H9 (cell line): ENCODE measurements around the gene PLEKHA7. TPM values are rescaled to one million over a fixed set of nuclear protein-coding genes. Genes with fewer than 3 reads are reported as not detected.

ENCODE experiments used
- DNase-seq: peaks from one replicate; pipeline ENCODE4 v3.0.0-alpha.2; 2017
- H2AFZ ChIP-seq: one replicate; pipeline ENCODE4 v1.6.1; 2013; ENCODE audit warnings: mild to moderate bottlenecking, low read length, control low read depth, moderate library complexity
- H2AK5ac ChIP-seq: 2 replicates; pipeline ENCODE4 v1.6.1; 2013; ENCODE audit warnings: low read length, control low read depth, mixed read lengths; ENCODE audit not compliant: insufficient read length
- H2BK120ac ChIP-seq: one replicate; pipeline ENCODE4 v1.6.1; 2013; ENCODE audit warnings: low read depth, mild to moderate bottlenecking, low read length, control low read depth, inconsistent platforms; ENCODE audit not compliant: poor library complexity, severe bottlenecking
- H2BK12ac ChIP-seq: 2 replicates; pipeline ENCODE4 v1.6.1; 2013; ENCODE audit warnings: low read length, control low read depth, mixed read lengths, low read depth; ENCODE audit not compliant: insufficient read length
- H2BK15ac ChIP-seq: 2 replicates; pipeline ENCODE4 v1.6.1; 2013; ENCODE audit warnings: low read depth, low read length, control low read depth
- H2BK20ac ChIP-seq: one replicate; pipeline ENCODE4 v1.6.1; 2013; ENCODE audit warnings: low read depth, mild to moderate bottlenecking, low read length, control low read depth, inconsistent platforms; ENCODE audit not compliant: poor library complexity, severe bottlenecking
- H2BK5ac ChIP-seq: 2 replicates; pipeline ENCODE4 v1.6.1; 2013; ENCODE audit warnings: low read length, control low read depth, mixed read lengths; ENCODE audit not compliant: insufficient read length
- H3K14ac ChIP-seq: 2 replicates; pipeline ENCODE4 v1.6.1; 2013; ENCODE audit warnings: low read length, control low read depth; ENCODE audit not compliant: insufficient read depth
- H3K18ac ChIP-seq: 2 replicates; pipeline ENCODE4 v1.6.1; 2013; ENCODE audit warnings: low read depth, mild to moderate bottlenecking, mixed read lengths, low read length, control low read depth; ENCODE audit not compliant: insufficient read length
- H3K23ac ChIP-seq: 2 replicates; pipeline ENCODE4 v1.6.1; 2013; ENCODE audit warnings: low read length, control low read depth, mixed read lengths, low read depth; ENCODE audit not compliant: insufficient read length
- H3K23me2 ChIP-seq: 2 replicates; pipeline ENCODE4 v1.6.1; 2013; ENCODE audit warnings: low read depth, mild to moderate bottlenecking, mixed read lengths, low read length, control low read depth; ENCODE audit not compliant: insufficient read length, poor library complexity, severe bottlenecking
- H3K27ac ChIP-seq: 2 replicates; pipeline ENCODE4 v1.5.1; 2013; ENCODE audit warnings: low read length, control low read depth, mixed read lengths, low read depth; ENCODE audit not compliant: insufficient read length
- H3K27me3 ChIP-seq: 2 replicates; pipeline ENCODE4 v1.6.1; 2013; ENCODE audit warnings: low read length, control low read depth, inconsistent platforms; ENCODE audit not compliant: insufficient read depth
- H3K4ac ChIP-seq: 2 replicates; pipeline ENCODE4 v1.6.1; 2013; ENCODE audit warnings: low read depth, mild to moderate bottlenecking, control low read depth, inconsistent platforms, low read length, moderate library complexity
- H3K4me1 ChIP-seq: 2 replicates; pipeline ENCODE4 v1.6.1; 2013; ENCODE audit warnings: low read length, control low read depth, inconsistent platforms; ENCODE audit not compliant: insufficient read depth
- H3K4me2 ChIP-seq: 2 replicates; pipeline ENCODE4 v1.6.1; 2013; ENCODE audit warnings: low read length, control low read depth, mixed read lengths; ENCODE audit not compliant: insufficient read length, insufficient read depth
- H3K56ac ChIP-seq: 2 replicates; pipeline ENCODE4 v1.6.1; 2013; ENCODE audit warnings: low read depth, mild to moderate bottlenecking, mixed read lengths, low read length, control low read depth; ENCODE audit not compliant: insufficient read length
- H3K79me1 ChIP-seq: 2 replicates; pipeline ENCODE4 v1.6.1; 2013; ENCODE audit warnings: low read depth, mild to moderate bottlenecking, moderate library complexity, low read length, control low read depth, inconsistent platforms; ENCODE audit not compliant: insufficient read depth, poor library complexity, severe bottlenecking
- H3K79me2 ChIP-seq: 2 replicates; pipeline ENCODE4 v1.6.1; 2013; ENCODE audit warnings: low read length, control low read depth, inconsistent platforms; ENCODE audit not compliant: insufficient read depth
- H3K9ac ChIP-seq: 2 replicates; pipeline ENCODE4 v1.6.1; 2013; ENCODE audit warnings: low read length, control low read depth, mixed read lengths; ENCODE audit not compliant: insufficient read length; ENCODE audit errors: extremely low read depth
- H3K9me3 ChIP-seq: one replicate; pipeline ENCODE4 v1.6.1; 2013; ENCODE audit warnings: low read depth, low read length, inconsistent platforms; ENCODE audit not compliant: control insufficient read depth
- H3T11ph ChIP-seq: one replicate; pipeline ENCODE4 v1.6.1; 2013; ENCODE audit warnings: mild to moderate bottlenecking, low read length, control low read depth, inconsistent platforms
- H4K20me1 ChIP-seq: one replicate; pipeline ENCODE4 v1.6.1; 2013; ENCODE audit not compliant: control insufficient read depth, insufficient read length, insufficient read depth
- H4K5ac ChIP-seq: 2 replicates; pipeline ENCODE4 v1.6.1; 2013; ENCODE audit warnings: low read depth, mild to moderate bottlenecking, mixed read lengths, low read length, control low read depth; ENCODE audit not compliant: insufficient read length
- H4K8ac ChIP-seq: replicated peaks from 2 replicates; pipeline ENCODE4 v1.6.1; 2013; ENCODE audit warnings: low read length, control low read depth, mixed read lengths, low read depth; ENCODE audit not compliant: insufficient read length
- H4K91ac ChIP-seq: 2 replicates; pipeline ENCODE4 v1.6.1; 2013; ENCODE audit warnings: low read depth, mild to moderate bottlenecking, moderate library complexity, mixed read lengths, low read length, control low read depth; ENCODE audit not compliant: insufficient read length
- H3K27ac Mint-ChIP-seq, 3 experiments: 2 replicates in 2 of 3; 3 replicates in 1 of 3; pipeline ENCODE4 v1.8.0; 2020 to 2021; ENCODE audit warnings: mixed read lengths in 3 of 3, mild to moderate bottlenecking in 1 of 3, moderate library complexity in 1 of 3
- H3K27me3 Mint-ChIP-seq: 2 replicates; pipeline ENCODE4 v1.8.0; 2021; ENCODE audit warnings: low read depth, mild to moderate bottlenecking, moderate library complexity, mixed read lengths
- H3K36me3 Mint-ChIP-seq, 3 experiments: 2 replicates in 2 of 3; 3 replicates in 1 of 3; pipeline ENCODE4 v1.8.0; 2020 to 2021; ENCODE audit warnings: low read depth in 3 of 3, mixed read lengths in 3 of 3; ENCODE audit not compliant: insufficient read depth in 1 of 3
- H3K4me1 Mint-ChIP-seq, 2 experiments: 2 replicates each; pipeline ENCODE4 v1.8.0; 2020; ENCODE audit warnings: mixed read lengths in 2 of 2
- H3K4me3 Mint-ChIP-seq, 2 experiments: 2 replicates in 1 of 2; 3 replicates in 1 of 2; pipeline ENCODE4 v1.8.0; 2020 to 2021; ENCODE audit warnings: mild to moderate bottlenecking in 2 of 2, mixed read lengths in 2 of 2, moderate library complexity in 1 of 2
- H3K9me3 Mint-ChIP-seq, 2 experiments: 2 replicates in 1 of 2; 3 replicates in 1 of 2; pipeline ENCODE4 v1.8.0; 2020; ENCODE audit warnings: mild to moderate bottlenecking in 2 of 2, mixed read lengths in 2 of 2, moderate library complexity in 1 of 2
- WGBS: extraction: QIAGEN DNeasy Blood & Tissue Kit; methylation state at CpG from one replicate; pipeline ENCODE4 v1.1.7; 2013; ENCODE audit warnings: missing lambda C conversion rate, low lambda C conversion rate, mixed read lengths; ENCODE audit not compliant: insufficient read length; ENCODE audit errors: extremely low coverage; 5-methylcytosine and 5-hydroxymethylcytosine counted together
- total RNA-seq: library from RNA; stranded (reverse); gene quantifications from 2 replicates; pipeline ENCODE4 v1.2.1, GENCODE V29; 2021
- TF ChIP-seq, protein P1 (sequence below): fragments of 200-600 bp; sonication (generic); conservative IDR thresholded peaks from 3 replicates; pipeline ENCODE4 v1.8.0; 2021; ENCODE audit warnings: antibody characterized with exemption, mild to moderate bottlenecking

PLEKHA7 gene
- total RNA-seq, 1 experiment from 2014 or later, result 21.0 TPM

- no peaks in the 10 kb centered on the region for H3K9me3 Mint-ChIP-seq
- H3K27ac ChIP-seq, result no peak overlapping the region
- H2BK5ac ChIP-seq, result no peak overlapping the region
- no peak overlapping the region for H3K23ac ChIP-seq
- peak overlapping the region in 1 of 3 experiments; percentile 72; a peak in 1 of 7 replicates for H3K27ac Mint-ChIP-seq
- no peak overlapping the region for H4K5ac ChIP-seq
- H3K9me3 ChIP-seq, result no peaks in the 10 kb centered on the region
- WGBS, result no CpG with 5 or more reads among the region's 1 CpG
- no peak overlapping the region for H2AK5ac ChIP-seq
- no peak overlapping the region for H2BK15ac ChIP-seq
- H3K4me3 Mint-ChIP-seq, result no peak overlapping the region
- H3K4me1 Mint-ChIP-seq, result peaks cover 35 to 51% of the 10 kb centered on the region in 2 experiments
- no peak overlapping the region for H3K4ac ChIP-seq
- H3K36me3 Mint-ChIP-seq, result no peaks in the 10 kb centered on the region; a peak in 2 of 7 replicates
- no peak overlapping the region for H4K91ac ChIP-seq
- no peaks in the 10 kb centered on the region for H3K79me1 ChIP-seq
- no peak overlapping the region for H3K4me2 ChIP-seq
- no peaks in the 10 kb centered on the region for H3K27me3 Mint-ChIP-seq
- H3T11ph ChIP-seq, result no peak overlapping the region
- no peak overlapping the region for H2BK12ac ChIP-seq
- H4K20me1 ChIP-seq, result no peaks in the 10 kb centered on the region
- H3K23me2 ChIP-seq, result no peaks in the 10 kb centered on the region
- no peak overlapping the region for H2BK120ac ChIP-seq
- no peak overlapping the region for H3K56ac ChIP-seq
- H2BK20ac ChIP-seq, result no peak overlapping the region
- TF ChIP-seq, protein P1, sequence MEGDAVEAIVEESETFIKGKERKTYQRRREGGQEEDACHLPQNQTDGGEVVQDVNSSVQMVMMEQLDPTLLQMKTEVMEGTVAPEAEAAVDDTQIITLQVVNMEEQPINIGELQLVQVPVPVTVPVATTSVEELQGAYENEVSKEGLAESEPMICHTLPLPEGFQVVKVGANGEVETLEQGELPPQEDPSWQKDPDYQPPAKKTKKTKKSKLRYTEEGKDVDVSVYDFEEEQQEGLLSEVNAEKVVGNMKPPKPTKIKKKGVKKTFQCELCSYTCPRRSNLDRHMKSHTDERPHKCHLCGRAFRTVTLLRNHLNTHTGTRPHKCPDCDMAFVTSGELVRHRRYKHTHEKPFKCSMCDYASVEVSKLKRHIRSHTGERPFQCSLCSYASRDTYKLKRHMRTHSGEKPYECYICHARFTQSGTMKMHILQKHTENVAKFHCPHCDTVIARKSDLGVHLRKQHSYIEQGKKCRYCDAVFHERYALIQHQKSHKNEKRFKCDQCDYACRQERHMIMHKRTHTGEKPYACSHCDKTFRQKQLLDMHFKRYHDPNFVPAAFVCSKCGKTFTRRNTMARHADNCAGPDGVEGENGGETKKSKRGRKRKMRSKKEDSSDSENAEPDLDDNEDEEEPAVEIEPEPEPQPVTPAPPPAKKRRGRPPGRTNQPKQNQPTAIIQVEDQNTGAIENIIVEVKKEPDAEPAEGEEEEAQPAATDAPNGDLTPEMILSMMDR, result no peak
- H3K18ac ChIP-seq, result no peak overlapping the region
- H4K8ac ChIP-seq, result no peak overlapping the region
- H2AFZ ChIP-seq, result no peak overlapping the region
- DNase-seq, result no peak
- H3K79me2 ChIP-seq, result no peaks in the 10 kb centered on the region; the same call in 1 of the 2 replicates
- no peak overlapping the region for H3K9ac ChIP-seq
- no peak overlapping the region for H3K14ac ChIP-seq
- H3K27me3 ChIP-seq, result no peaks in the 10 kb centered on the region
- H3K4me1 ChIP-seq, result no peaks in the 10 kb centered on the region; the same call in 1 of the 2 replicates
Observed at GRCh38 chr11:16975906-16976305, 38.3 kb downstream of the PLEKHA7 start.
